GM23338 (cell line): Measurements from ENCODE around the gene DAZAP1. TPM values are rescaled to one million over a fixed set of nuclear protein-coding genes. Genes with fewer than 3 reads are reported as not detected.

Experiments
- ATAC-seq: fragments of 200-7000 bp; cut with Tn5 transposase; 3 replicates; pipeline ENCODE4 v1.9.1; 2020
- DNase-seq: peaks from one replicate; pipeline ENCODE4 v3.0.0-alpha.2; 2015; ENCODE audit warnings: low spot score
- H2AFZ ChIP-seq: fragments of 200-600 bp; sonication (generic); 2 replicates; pipeline ENCODE4 v1.8.0; 2016; ENCODE audit warnings: antibody characterized with exemption, mild to moderate bottlenecking, moderate library complexity
- H3F3A ChIP-seq: fragments of 200-600 bp; sonication (generic); replicated peaks from 2 replicates; pipeline ENCODE4 v1.8.0; 2017; ENCODE audit warnings: antibody characterized with exemption, mixed run types, low read depth
- H3K27ac ChIP-seq: fragments of 200-600 bp; sonication (generic); 2 replicates; pipeline ENCODE4 v1.6.1; 2016; ENCODE audit warnings: low read depth
- H3K27me3 ChIP-seq: fragments of 200-600 bp; sonication (generic); 2 replicates; pipeline ENCODE4 v1.8.0; 2016; ENCODE audit warnings: mild to moderate bottlenecking, mixed run types, moderate library complexity; ENCODE audit not compliant: insufficient read depth
- H3K36me3 ChIP-seq: fragments of 200-600 bp; sonication (generic); 2 replicates; pipeline ENCODE4 v1.8.0; 2016; ENCODE audit warnings: mild to moderate bottlenecking; ENCODE audit not compliant: insufficient read depth
- H3K4me1 ChIP-seq: fragments of 200-600 bp; sonication (generic); 2 replicates; pipeline ENCODE4 v1.8.0; 2016; ENCODE audit warnings: mild to moderate bottlenecking, moderate library complexity; ENCODE audit not compliant: insufficient read depth
- H3K4me2 ChIP-seq: fragments of 200-600 bp; sonication (generic); 2 replicates; pipeline ENCODE4 v1.7.1; 2017; ENCODE audit warnings: mixed run types
- H3K4me3 ChIP-seq: fragments of 200-600 bp; sonication (generic); 2 replicates; pipeline ENCODE4 v1.6.1; 2016; ENCODE audit warnings: mixed run types
- H3K79me2 ChIP-seq: fragments of 200-600 bp; sonication (generic); replicated peaks from 2 replicates; pipeline ENCODE4 v1.8.0; 2017; ENCODE audit warnings: mild to moderate bottlenecking; ENCODE audit not compliant: insufficient read depth
- H3K9me2 ChIP-seq: fragments of 200-600 bp; sonication (generic); 2 replicates; pipeline ENCODE4 v1.8.0; 2017; ENCODE audit not compliant: insufficient read depth
- H4K20me1 ChIP-seq: fragments of 200-600 bp; sonication (generic); replicated peaks from 2 replicates; pipeline ENCODE4 v1.8.0; 2017; ENCODE audit warnings: mild to moderate bottlenecking; ENCODE audit not compliant: insufficient read depth
- H3K27ac Mint-ChIP-seq: 2 replicates; pipeline ENCODE4 v1.8.0; 2020; ENCODE audit warnings: inconsistent platforms, mild to moderate bottlenecking, moderate library complexity, mixed read lengths
- H3K27me3 Mint-ChIP-seq: 3 replicates; pipeline ENCODE4 v1.8.0; 2022; ENCODE audit warnings: low read depth, mild to moderate bottlenecking, moderate library complexity, mixed read lengths, inconsistent platforms; ENCODE audit not compliant: insufficient read depth, poor library complexity
- H3K36me3 Mint-ChIP-seq: 3 replicates; pipeline ENCODE4 v1.8.0; 2021; ENCODE audit warnings: low read depth, mild to moderate bottlenecking, inconsistent platforms, moderate library complexity, mixed read lengths
- H3K4me1 Mint-ChIP-seq: 3 replicates; pipeline ENCODE4 v1.8.0; 2020; ENCODE audit warnings: mild to moderate bottlenecking, inconsistent platforms, mixed read lengths
- H3K4me3 Mint-ChIP-seq: 3 replicates; pipeline ENCODE4 v1.8.0; 2021; ENCODE audit warnings: moderate library complexity, mild to moderate bottlenecking, inconsistent platforms, mixed read lengths
- H3K9me3 Mint-ChIP-seq: 3 replicates; pipeline ENCODE4 v1.8.0; 2020; ENCODE audit warnings: moderate library complexity, mild to moderate bottlenecking, inconsistent platforms, mixed read lengths
- EZH2 ChIP-seq: fragments of 200-600 bp; sonication (generic); IDR thresholded peaks from one replicate; pipeline ENCODE4 v1.8.0; 2017; ENCODE audit warnings: antibody characterized with exemption, mild to moderate bottlenecking, low read depth; ENCODE audit not compliant: unreplicated experiment
- EZH2phosphoT487 ChIP-seq: fragments of 200-600 bp; sonication (generic); IDR thresholded peaks from one replicate; pipeline ENCODE4 v1.8.1; 2018; ENCODE audit warnings: antibody characterized with exemption; ENCODE audit not compliant: unreplicated experiment
- JUNB ChIP-seq: IDR thresholded peaks from one replicate; pipeline ENCODE4 v1.6.1; 2016; ENCODE audit warnings: antibody characterized with exemption; ENCODE audit not compliant: unreplicated experiment
- NANOG ChIP-seq: IDR thresholded peaks from 2 replicates; pipeline ENCODE4 v1.6.1; 2016; ENCODE audit warnings: antibody characterized with exemption, borderline replicate concordance
- POLR2AphosphoS5 ChIP-seq: IDR thresholded peaks from 2 replicates; pipeline ENCODE4 v1.6.1; 2016; ENCODE audit warnings: antibody characterized with exemption, low read depth
- STAT1 ChIP-seq: IDR thresholded peaks from one replicate; pipeline ENCODE4 v1.6.1; 2016; ENCODE audit warnings: antibody characterized with exemption; ENCODE audit not compliant: unreplicated experiment
- ZNF114 ChIP-seq: fragments of 250-450 bp; sonication (Bioruptor Pico); IDR thresholded peaks from 2 replicates; pipeline ENCODE4 v1.5.0; 2020; ENCODE audit warnings: mild to moderate bottlenecking, moderate library complexity
- ZNF331 ChIP-seq: fragments of 250-450 bp; sonication (Bioruptor Pico); IDR thresholded peaks from 2 replicates; pipeline ENCODE4 v1.5.0; 2020; ENCODE audit warnings: low read depth, mild to moderate bottlenecking, moderate library complexity
- polyA plus RNA-seq: library from polyadenylated mRNA; unstranded; fragments of >200 nt; fragmentation: Nextera tagmentation; extraction: Ambion mirVana; gene quantifications from 2 replicates; pipeline ENCODE4 v1.2.1, GENCODE V29; 2016
- total RNA-seq: library from RNA; depleted of rRNA; stranded (reverse); fragments of >200 nt; shearing (Covaris generic); gene quantifications from 2 replicates; pipeline ENCODE4 v1.2.3, GENCODE V29; 2014
- TF ChIP-seq, protein P1 (sequence below), 2 experiments: fragments of 200-600 bp in 1 of 2; sonication (generic) in 1 of 2; conservative IDR thresholded peaks; 2 replicates each; pipeline versions ENCODE4 v1.5.1 to v1.6.1; 2016 to 2017; ENCODE audit warnings: antibody characterized with exemption in 2 of 2, low read depth in 2 of 2, mild to moderate bottlenecking in 2 of 2, moderate library complexity in 1 of 2
- TF ChIP-seq, protein P2 (sequence below): fragments of 250-450 bp; sonication (Bioruptor Pico); IDR thresholded peaks from 2 replicates; pipeline ENCODE4 v1.5.0; 2020; ENCODE audit warnings: mild to moderate bottlenecking, moderate library complexity
- TF ChIP-seq, protein P3 (sequence below): IDR thresholded peaks from one replicate; pipeline ENCODE4 v1.6.1; 2018; ENCODE audit warnings: antibody characterized with exemption; ENCODE audit not compliant: unreplicated experiment
- TF ChIP-seq, protein P4 (sequence below): IDR thresholded peaks from 2 replicates; pipeline ENCODE4 v1.6.1; 2016; ENCODE audit warnings: antibody characterized with exemption

DAZAP1 gene
- total and polyA plus RNA-seq, 2 experiments from 2014 or later, result 44.1 to 194 TPM

DNA sequence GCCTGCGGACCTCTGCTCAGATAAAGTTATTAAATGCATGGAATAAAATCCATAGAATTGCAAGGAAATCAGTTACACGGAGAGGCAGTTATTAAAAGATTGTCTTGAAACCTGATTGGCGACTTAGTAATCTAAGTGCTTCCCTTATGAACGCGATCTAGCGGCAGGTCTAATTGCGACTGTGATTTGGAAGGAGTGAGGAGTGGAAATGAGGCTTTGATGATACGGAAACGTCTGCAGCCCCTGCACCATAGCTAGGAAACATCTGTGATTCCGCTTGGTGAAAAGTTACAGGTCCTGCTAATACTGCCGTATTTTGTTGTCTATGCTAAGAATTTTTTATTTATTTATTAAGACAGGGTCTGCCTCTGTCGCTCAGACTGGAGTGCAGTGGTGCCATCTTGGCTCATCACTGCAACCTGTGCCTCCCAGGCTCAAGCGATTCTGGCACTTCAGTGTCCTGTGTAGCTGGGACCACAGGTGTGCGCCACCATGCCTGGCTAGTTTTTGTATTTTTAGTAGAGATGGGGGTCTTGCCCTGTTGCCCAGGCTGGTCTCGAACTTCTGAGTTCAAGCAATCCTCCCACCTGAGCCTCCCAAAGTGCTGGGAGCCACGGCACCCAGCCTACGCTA is 22.8 kb upstream of the DAZAP1 start:
- Histone ChIP-seq H3K4me3 (peak overlapping the region; percentile 90), H3K79me2 (peaks cover 15% of the 10 kb centered on the region), H3F3A (peaks cover 18% of the 10 kb centered on the region), H4K20me1 (peaks cover 3% of the 10 kb centered on the region; the same call in 1 of the 2 replicates), H2AFZ (no peak overlapping the region), H3K9me2 (no peaks in the 10 kb centered on the region), H3K27ac (no peak overlapping the region), H3K36me3 (no peaks in the 10 kb centered on the region), H3K4me2 (peak overlapping the region; percentile 96), H3K4me1 (peaks cover 16% of the 10 kb centered on the region; the same call in 1 of the 2 replicates), H3K27me3 (no peaks in the 10 kb centered on the region)
- Mint-ChIP-seq H3K27ac (no peak overlapping the region), H3K36me3 (peaks cover 18% of the 10 kb centered on the region), H3K4me3 (peak overlapping the region; percentile 73), H3K27me3 (peaks cover 21% of the 10 kb centered on the region), H3K9me3 (peaks cover 5% of the 10 kb centered on the region), H3K4me1 (peaks cover 13% of the 10 kb centered on the region)
- no peak for DNase-seq
- TF ChIP-seq POLR2AphosphoS5 (no peak), EZH2phosphoT487 (no peak), ZNF331 (no peak), STAT1 (no peak), JUNB (no peak), EZH2 (no peak), ZNF114 (no peak), NANOG (no peak)
- TF ChIP-seq, protein P1, sequence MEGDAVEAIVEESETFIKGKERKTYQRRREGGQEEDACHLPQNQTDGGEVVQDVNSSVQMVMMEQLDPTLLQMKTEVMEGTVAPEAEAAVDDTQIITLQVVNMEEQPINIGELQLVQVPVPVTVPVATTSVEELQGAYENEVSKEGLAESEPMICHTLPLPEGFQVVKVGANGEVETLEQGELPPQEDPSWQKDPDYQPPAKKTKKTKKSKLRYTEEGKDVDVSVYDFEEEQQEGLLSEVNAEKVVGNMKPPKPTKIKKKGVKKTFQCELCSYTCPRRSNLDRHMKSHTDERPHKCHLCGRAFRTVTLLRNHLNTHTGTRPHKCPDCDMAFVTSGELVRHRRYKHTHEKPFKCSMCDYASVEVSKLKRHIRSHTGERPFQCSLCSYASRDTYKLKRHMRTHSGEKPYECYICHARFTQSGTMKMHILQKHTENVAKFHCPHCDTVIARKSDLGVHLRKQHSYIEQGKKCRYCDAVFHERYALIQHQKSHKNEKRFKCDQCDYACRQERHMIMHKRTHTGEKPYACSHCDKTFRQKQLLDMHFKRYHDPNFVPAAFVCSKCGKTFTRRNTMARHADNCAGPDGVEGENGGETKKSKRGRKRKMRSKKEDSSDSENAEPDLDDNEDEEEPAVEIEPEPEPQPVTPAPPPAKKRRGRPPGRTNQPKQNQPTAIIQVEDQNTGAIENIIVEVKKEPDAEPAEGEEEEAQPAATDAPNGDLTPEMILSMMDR (conservative IDR thresholded peaks at IDR 0.05; ENCODE audit: low read depth in 2 of 2), result no peak
- TF ChIP-seq, protein P2, sequence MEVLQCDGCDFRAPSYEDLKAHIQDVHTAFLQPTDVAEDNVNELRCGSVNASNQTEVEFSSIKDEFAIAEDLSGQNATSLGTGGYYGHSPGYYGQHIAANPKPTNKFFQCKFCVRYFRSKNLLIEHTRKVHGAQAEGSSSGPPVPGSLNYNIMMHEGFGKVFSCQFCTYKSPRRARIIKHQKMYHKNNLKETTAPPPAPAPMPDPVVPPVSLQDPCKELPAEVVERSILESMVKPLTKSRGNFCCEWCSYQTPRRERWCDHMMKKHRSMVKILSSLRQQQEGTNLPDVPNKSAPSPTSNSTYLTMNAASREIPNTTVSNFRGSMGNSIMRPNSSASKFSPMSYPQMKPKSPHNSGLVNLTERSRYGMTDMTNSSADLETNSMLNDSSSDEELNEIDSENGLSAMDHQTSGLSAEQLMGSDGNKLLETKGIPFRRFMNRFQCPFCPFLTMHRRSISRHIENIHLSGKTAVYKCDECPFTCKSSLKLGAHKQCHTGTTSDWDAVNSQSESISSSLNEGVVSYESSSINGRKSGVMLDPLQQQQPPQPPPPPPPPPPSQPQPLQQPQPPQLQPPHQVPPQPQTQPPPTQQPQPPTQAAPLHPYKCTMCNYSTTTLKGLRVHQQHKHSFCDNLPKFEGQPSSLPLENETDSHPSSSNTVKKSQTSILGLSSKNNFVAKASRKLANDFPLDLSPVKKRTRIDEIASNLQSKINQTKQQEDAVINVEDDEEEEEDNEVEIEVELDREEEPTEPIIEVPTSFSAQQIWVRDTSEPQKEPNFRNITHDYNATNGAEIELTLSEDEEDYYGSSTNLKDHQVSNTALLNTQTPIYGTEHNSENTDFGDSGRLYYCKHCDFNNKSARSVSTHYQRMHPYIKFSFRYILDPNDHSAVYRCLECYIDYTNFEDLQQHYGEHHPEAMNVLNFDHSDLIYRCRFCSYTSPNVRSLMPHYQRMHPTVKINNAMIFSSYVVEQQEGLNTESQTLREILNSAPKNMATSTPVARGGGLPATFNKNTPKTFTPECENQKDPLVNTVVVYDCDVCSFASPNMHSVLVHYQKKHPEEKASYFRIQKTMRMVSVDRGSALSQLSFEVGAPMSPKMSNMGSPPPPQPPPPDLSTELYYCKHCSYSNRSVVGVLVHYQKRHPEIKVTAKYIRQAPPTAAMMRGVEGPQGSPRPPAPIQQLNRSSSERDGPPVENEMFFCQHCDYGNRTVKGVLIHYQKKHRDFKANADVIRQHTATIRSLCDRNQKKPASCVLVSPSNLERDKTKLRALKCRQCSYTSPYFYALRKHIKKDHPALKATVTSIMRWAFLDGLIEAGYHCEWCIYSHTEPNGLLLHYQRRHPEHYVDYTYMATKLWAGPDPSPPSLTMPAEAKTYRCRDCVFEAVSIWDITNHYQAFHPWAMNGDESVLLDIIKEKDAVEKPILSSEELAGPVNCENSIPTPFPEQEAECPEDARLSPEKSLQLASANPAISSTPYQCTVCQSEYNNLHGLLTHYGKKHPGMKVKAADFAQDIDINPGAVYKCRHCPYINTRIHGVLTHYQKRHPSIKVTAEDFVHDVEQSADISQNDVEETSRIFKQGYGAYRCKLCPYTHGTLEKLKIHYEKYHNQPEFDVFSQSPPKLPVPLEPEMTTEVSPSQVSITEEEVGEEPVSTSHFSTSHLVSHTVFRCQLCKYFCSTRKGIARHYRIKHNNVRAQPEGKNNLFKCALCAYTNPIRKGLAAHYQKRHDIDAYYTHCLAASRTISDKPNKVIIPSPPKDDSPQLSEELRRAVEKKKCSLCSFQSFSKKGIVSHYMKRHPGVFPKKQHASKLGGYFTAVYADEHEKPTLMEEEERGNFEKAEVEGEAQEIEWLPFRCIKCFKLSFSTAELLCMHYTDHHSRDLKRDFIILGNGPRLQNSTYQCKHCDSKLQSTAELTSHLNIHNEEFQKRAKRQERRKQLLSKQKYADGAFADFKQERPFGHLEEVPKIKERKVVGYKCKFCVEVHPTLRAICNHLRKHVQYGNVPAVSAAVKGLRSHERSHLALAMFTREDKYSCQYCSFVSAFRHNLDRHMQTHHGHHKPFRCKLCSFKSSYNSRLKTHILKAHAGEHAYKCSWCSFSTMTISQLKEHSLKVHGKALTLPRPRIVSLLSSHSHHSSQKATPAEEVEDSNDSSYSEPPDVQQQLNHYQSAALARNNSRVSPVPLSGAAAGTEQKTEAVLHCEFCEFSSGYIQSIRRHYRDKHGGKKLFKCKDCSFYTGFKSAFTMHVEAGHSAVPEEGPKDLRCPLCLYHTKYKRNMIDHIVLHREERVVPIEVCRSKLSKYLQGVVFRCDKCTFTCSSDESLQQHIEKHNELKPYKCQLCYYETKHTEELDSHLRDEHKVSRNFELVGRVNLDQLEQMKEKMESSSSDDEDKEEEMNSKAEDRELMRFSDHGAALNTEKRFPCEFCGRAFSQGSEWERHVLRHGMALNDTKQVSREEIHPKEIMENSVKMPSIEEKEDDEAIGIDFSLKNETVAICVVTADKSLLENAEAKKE (CRISPR knock-in tag), result no peak
- TF ChIP-seq, protein P3, sequence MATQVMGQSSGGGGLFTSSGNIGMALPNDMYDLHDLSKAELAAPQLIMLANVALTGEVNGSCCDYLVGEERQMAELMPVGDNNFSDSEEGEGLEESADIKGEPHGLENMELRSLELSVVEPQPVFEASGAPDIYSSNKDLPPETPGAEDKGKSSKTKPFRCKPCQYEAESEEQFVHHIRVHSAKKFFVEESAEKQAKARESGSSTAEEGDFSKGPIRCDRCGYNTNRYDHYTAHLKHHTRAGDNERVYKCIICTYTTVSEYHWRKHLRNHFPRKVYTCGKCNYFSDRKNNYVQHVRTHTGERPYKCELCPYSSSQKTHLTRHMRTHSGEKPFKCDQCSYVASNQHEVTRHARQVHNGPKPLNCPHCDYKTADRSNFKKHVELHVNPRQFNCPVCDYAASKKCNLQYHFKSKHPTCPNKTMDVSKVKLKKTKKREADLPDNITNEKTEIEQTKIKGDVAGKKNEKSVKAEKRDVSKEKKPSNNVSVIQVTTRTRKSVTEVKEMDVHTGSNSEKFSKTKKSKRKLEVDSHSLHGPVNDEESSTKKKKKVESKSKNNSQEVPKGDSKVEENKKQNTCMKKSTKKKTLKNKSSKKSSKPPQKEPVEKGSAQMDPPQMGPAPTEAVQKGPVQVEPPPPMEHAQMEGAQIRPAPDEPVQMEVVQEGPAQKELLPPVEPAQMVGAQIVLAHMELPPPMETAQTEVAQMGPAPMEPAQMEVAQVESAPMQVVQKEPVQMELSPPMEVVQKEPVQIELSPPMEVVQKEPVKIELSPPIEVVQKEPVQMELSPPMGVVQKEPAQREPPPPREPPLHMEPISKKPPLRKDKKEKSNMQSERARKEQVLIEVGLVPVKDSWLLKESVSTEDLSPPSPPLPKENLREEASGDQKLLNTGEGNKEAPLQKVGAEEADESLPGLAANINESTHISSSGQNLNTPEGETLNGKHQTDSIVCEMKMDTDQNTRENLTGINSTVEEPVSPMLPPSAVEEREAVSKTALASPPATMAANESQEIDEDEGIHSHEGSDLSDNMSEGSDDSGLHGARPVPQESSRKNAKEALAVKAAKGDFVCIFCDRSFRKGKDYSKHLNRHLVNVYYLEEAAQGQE, result no peak
- TF ChIP-seq, protein P4, sequence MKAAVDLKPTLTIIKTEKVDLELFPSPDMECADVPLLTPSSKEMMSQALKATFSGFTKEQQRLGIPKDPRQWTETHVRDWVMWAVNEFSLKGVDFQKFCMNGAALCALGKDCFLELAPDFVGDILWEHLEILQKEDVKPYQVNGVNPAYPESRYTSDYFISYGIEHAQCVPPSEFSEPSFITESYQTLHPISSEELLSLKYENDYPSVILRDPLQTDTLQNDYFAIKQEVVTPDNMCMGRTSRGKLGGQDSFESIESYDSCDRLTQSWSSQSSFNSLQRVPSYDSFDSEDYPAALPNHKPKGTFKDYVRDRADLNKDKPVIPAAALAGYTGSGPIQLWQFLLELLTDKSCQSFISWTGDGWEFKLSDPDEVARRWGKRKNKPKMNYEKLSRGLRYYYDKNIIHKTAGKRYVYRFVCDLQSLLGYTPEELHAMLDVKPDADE, result no peak
- no peak for ATAC-seq
